ENCODE data around the gene SHF.

DNA sequence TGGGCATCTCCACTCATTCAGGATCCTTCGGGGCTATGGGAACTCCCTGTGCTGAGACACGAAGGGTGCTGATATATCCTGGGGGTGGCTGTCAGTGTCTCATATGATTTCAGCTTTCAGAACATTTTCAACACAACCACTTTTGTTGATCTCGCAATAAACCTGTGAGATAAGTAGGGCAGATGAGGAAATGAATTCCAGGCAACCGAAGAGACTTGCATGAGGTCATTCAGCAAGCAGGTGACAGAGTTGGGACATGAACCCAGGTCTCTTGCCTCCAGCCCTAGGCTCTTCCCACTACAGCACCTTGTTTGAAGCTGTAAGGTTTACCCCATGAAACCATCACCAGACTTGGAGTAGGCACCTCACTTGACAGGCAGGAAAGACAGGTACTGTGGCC, 41.4 kb downstream of the SHF start:
- TF ChIP-seq, protein P1, sequence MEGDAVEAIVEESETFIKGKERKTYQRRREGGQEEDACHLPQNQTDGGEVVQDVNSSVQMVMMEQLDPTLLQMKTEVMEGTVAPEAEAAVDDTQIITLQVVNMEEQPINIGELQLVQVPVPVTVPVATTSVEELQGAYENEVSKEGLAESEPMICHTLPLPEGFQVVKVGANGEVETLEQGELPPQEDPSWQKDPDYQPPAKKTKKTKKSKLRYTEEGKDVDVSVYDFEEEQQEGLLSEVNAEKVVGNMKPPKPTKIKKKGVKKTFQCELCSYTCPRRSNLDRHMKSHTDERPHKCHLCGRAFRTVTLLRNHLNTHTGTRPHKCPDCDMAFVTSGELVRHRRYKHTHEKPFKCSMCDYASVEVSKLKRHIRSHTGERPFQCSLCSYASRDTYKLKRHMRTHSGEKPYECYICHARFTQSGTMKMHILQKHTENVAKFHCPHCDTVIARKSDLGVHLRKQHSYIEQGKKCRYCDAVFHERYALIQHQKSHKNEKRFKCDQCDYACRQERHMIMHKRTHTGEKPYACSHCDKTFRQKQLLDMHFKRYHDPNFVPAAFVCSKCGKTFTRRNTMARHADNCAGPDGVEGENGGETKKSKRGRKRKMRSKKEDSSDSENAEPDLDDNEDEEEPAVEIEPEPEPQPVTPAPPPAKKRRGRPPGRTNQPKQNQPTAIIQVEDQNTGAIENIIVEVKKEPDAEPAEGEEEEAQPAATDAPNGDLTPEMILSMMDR (IDR thresholded peaks at IDR 0.05), result no peak
- no peak for TF ChIP-seq EZH2 (IDR thresholded peaks at IDR 0.05; ENCODE audit: borderline replicate concordance, insufficient read depth, low read depth, low read length, poor library complexity, severe bottlenecking)

Data from B cell (primary cell).